Hematopoietic multipotent progenitor cell treated with erythropoietin and hydrocortisone succinate and interleukin-3 and kit ligand, for 17 days (in vitro differentiated cells): Measurements from ENCODE around the gene PAK3.

Source experiments
- DNase-seq: peaks from one replicate; pipeline ENCODE4 v3.0.0-alpha.2; 2015; ENCODE audit warnings: low spot score

The PAK3 gene

GRCh38 chrX:111131572-111131971, 35.6 kb downstream of the PAK3 start:
- DNase-seq = no peak

GRCh38 chrX:111133389-111133788, 37.4 kb downstream of the PAK3 start:
- DNase-seq = no peak

GRCh38 chrX:111145878-111146277, 49.9 kb downstream of the PAK3 start:
- no peak for DNase-seq

- no peak for DNase-seq
Measured at GRCh38 chrX:111151764-111152163, 55.8 kb downstream of the PAK3 start.

- DNase-seq = no peak
Measured at GRCh38 chrX:111159232-111159631, 63.2 kb downstream of the PAK3 start.

- DNase-seq = no peak
Measured at GRCh38 chrX:111164728-111165127, 68.7 kb downstream of the PAK3 start.

GRCh38 chrX:111165902-111166301, 69.9 kb downstream of the PAK3 start:
- DNase-seq = no peak

- DNase-seq = no peak
Measured at GRCh38 chrX:111167334-111167733, 71.3 kb downstream of the PAK3 start.

- DNase-seq = no peak
Measured at GRCh38 chrX:111168314-111168713, 72.3 kb downstream of the PAK3 start.

- DNase-seq = no peak
Measured at GRCh38 chrX:111169141-111169540, 73.2 kb downstream of the PAK3 start.

- no peak for DNase-seq
Measured at GRCh38 chrX:111170017-111170416, 74.0 kb downstream of the PAK3 start.

- no peak for DNase-seq
Measured at GRCh38 chrX:111180750-111181240, 84.8 kb downstream of the PAK3 start.

- DNase-seq = no peak
Measured at GRCh38 chrX:111181951-111182350, 86.0 kb downstream of the PAK3 start.

- DNase-seq = no peak
Measured at GRCh38 chrX:111182997-111183396, 87.0 kb downstream of the PAK3 start.

- DNase-seq = no peak
Measured at GRCh38 chrX:111191598-111191997, 95.6 kb downstream of the PAK3 start.

- DNase-seq = no peak
Measured at GRCh38 chrX:111199505-111199904, 103.5 kb downstream of the PAK3 start.

GRCh38 chrX:111200327-111200726, 104.3 kb downstream of the PAK3 start:
- no peak for DNase-seq

- DNase-seq = no peak
Measured at GRCh38 chrX:111207851-111208250, 111.9 kb downstream of the PAK3 start.

GRCh38 chrX:111216293-111216801, 120.4 kb downstream of the PAK3 start:
- no peak for DNase-seq

GRCh38 chrX:111244235-111244750, 148.3 kb downstream of the PAK3 start:
- DNase-seq = no peak

- DNase-seq = no peak
Measured at GRCh38 chrX:111254896-111255693, 159.1 kb downstream of the PAK3 start.

GRCh38 chrX:111257733-111258132, 161.7 kb downstream of the PAK3 start:
- DNase-seq = no peak

GRCh38 chrX:111259559-111259958, 163.6 kb downstream of the PAK3 start:
- DNase-seq = no peak

- no peak for DNase-seq
Measured at GRCh38 chrX:111260451-111260850, 164.5 kb downstream of the PAK3 start.
